Stomach (tissue), 9 donors: Measurements from ENCODE around the gene AIF1. TPM values are rescaled to one million over a fixed set of nuclear protein-coding genes. Genes with fewer than 3 reads are reported as not detected.

Experiments used
- DNase-seq, 2 donors: peaks; one replicate each; pipeline versions ENCODE4 v3.0.0 to v3.0.0-alpha.2; 2013 to 2019
- H3K27ac ChIP-seq, 5 donors: fragments of 200-600 bp in 4 of 5; sonication (generic) in 4 of 5; one replicate each; pipeline ENCODE4 v1.5.1; 2013 to 2019; ENCODE audit warnings: mild to moderate bottlenecking in 1 of 5, moderate library complexity in 1 of 5
- H3K27me3 ChIP-seq, 3 donors: fragments of 200-600 bp; sonication (generic); one replicate each; pipeline ENCODE4 v1.5.1; 2017 to 2019; ENCODE audit warnings: mixed run types in 1 of 3
- H3K36me3 ChIP-seq, 4 donors: fragments of 200-600 bp; sonication (generic); 1 replicate in 3 of 4; 2 replicates in 1 of 4; pipeline ENCODE4 v1.5.1; 2016 to 2019
- H3K4me1 ChIP-seq, 4 donors: fragments of 200-600 bp; sonication (generic); one replicate each; pipeline ENCODE4 v1.5.1; 2016 to 2019
- H3K4me3 ChIP-seq, 4 donors: fragments of 200-600 bp; sonication (generic) in 3 of 4; one replicate each; pipeline ENCODE4 v1.5.1; 2016 to 2019; ENCODE audit warnings: mild to moderate bottlenecking in 1 of 4
- H3K9me3 ChIP-seq, 4 donors: fragments of 200-600 bp; sonication (generic); one replicate each; pipeline ENCODE4 v1.5.1; 2016 to 2019
- CTCF ChIP-seq, 7 experiments: fragments of 450-650 bp in 4 of 7; fragments of 200-600 bp in 3 of 7; sonication (generic) in 3 of 7; IDR thresholded peaks; one replicate each; pipeline ENCODE4 v1.5.1; 2016 to 2019; ENCODE audit warnings: antibody characterized with exemption in 7 of 7, control low read depth in 2 of 7, mild to moderate bottlenecking in 1 of 7
- EP300 ChIP-seq: sonication (generic); formaldehyde crosslinking; IDR thresholded peaks from one replicate; pipeline ENCODE4 v1.6.1; 2017; ENCODE audit warnings: antibody characterized with exemption
- POLR2A ChIP-seq, 4 donors: fragments of 450-650 bp; IDR thresholded peaks; one replicate each; pipeline ENCODE4 v1.6.1; 2016; ENCODE audit warnings: antibody characterized with exemption in 4 of 4, control low read depth in 2 of 4, mild to moderate bottlenecking in 1 of 4, moderate library complexity in 1 of 4
- POLR2AphosphoS5 ChIP-seq, 3 donors: sonication (generic); formaldehyde crosslinking; IDR thresholded peaks; one replicate each; pipeline ENCODE4 v1.6.1; 2016; ENCODE audit warnings: antibody characterized with exemption in 3 of 3
- WGBS, 5 donors: extraction: QIAGEN DNeasy Blood & Tissue Kit in 3 of 5; methylation state at CpG; one replicate each; pipeline versions ENCODE4 v1.1.5 to v1.1.7; 2013 to 2018; 5-methylcytosine and 5-hydroxymethylcytosine counted together
- intact Hi-C: fragments of 100-400 bp; cut with DNase I; formaldehyde crosslinking; loops from one replicate; pipeline ENCODE4 v1.15.1; 2023; ENCODE audit warnings: low total_unique reads
- polyA plus RNA-seq, 3 donors: library from polyadenylated mRNA; stranded (reverse); fragments of 200-250 nt; gene quantifications; one replicate each; pipeline ENCODE4 v1.2.3, GENCODE V29; 2013
- total RNA-seq, 5 donors: library from RNA; depleted of rRNA; stranded (reverse); fragments of >200 nt; gene quantifications; one replicate each; pipeline versions ENCODE4 v1.1.0 to v1.2.3, GENCODE V29; 2014 to 2016
- donor health status: healthy with polysubstance abuse.
- donor health status: Bipolar disorder and iron deficiency.
- donor health status: healthy.

The AIF1 gene
- total and polyA plus RNA-seq, 8 donors: 3.2 to 74.2 (median 28.2) TPM; not detected in 1

GRCh38 chr6:31620586-31621319 is 5.7 kb downstream of the AIF1 start, which contains the start of gene PRRC2A:
Gene PRRC2A, plus strand, starts transcription at chr6:31620715. Its CDS starts 2,075 bp downstream, at chr6:31622790.
- peak within 1 kb of the TSS; percentile 96 to 99 (median 98) for H3K27ac ChIP-seq
- no peaks in the 10 kb centered on the region for H3K9me3 ChIP-seq
- TF ChIP-seq EP300: no peak
- TF ChIP-seq POLR2A (IDR thresholded peaks at IDR 0.05): no peak
- TF ChIP-seq CTCF (IDR thresholded peaks at IDR 0.05): no peak
- peak in 2 of 3 donors; percentile 6 to 36 for TF ChIP-seq POLR2AphosphoS5 (IDR thresholded peaks at IDR 0.05)
- H3K4me1 ChIP-seq: peaks cover 16 to 28% (median 23%) of the 10 kb centered on the region in 4 donors
- no peaks in the 10 kb centered on the region for H3K27me3 ChIP-seq
- 0 to 1% (median 0%) methylated on average over 29 to 56 of the region's 67 CpGs for WGBS, 5 donors
- intact Hi-C loops: no loop called here
- peaks cover 25 to 34% (median 31%) of the 10 kb centered on the region in 4 donors for H3K36me3 ChIP-seq
- peak within 1 kb of the TSS; percentile 70 to 95 (median 90) for H3K4me3 ChIP-seq
- DNase-seq: peak; percentile 93 to 97

DNA sequence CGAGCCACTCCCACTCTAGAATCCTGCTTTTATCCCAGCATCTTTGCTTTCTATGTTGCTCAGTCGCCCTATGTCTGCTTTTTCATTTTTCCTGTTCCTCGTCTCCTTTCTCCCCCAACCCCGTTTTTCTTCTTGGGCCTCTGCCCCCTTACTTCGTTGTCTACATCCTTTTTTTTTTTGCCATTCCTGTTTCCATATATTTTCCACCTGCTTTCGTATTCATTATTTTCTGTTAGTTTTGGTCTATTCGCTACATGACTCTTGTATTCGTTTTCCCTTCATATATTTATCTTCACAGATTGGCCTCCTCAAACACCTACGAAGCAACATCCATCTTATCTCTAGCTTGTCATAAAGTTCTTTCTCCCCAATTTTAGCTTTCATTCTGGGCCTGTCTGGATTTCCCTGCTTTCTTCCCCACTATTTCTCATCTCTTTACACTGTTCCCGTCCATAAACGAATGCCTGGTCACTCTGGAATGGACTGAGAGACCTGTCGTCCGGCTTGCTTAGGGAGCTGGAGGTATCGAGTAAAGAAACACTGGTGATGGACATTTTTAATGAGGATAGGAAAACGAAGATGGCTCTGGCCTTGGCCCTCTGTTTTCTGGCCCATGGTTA is 6.4 kb downstream of the AIF1 start:
- no peak for TF ChIP-seq POLR2A (IDR thresholded peaks at IDR 0.05)
- TF ChIP-seq CTCF (IDR thresholded peaks at IDR 0.05): no peak
- no peak for TF ChIP-seq EP300
- no peak for TF ChIP-seq POLR2AphosphoS5 (IDR thresholded peaks at IDR 0.05)
- no peaks in the 10 kb centered on the region for H3K27me3 ChIP-seq
- H3K27ac ChIP-seq: peak overlapping the region; percentile 96 to 99 (median 98)
- H3K9me3 ChIP-seq: no peaks in the 10 kb centered on the region
- peaks cover 16 to 28% (median 23%) of the 10 kb centered on the region in 4 donors for H3K4me1 ChIP-seq
- H3K4me3 ChIP-seq: peak overlapping the region; percentile 70 to 95 (median 90)
- WGBS, 5 donors: 4 to 10% (median 8%) methylated on average over 15 of the region's 15 CpGs
- peak in 1 of 2 donors; percentile 29 for DNase-seq
- H3K36me3 ChIP-seq: peaks cover 31 to 40% (median 38%) of the 10 kb centered on the region in 4 donors
- intact Hi-C loops: no loop called here

- H3K4me3 ChIP-seq: peak overlapping the region; percentile 70 to 95 (median 90)
- TF ChIP-seq CTCF (IDR thresholded peaks at IDR 0.05) (no peak), EP300 (no peak), POLR2A (IDR thresholded peaks at IDR 0.05) (no peak), POLR2AphosphoS5 (IDR thresholded peaks at IDR 0.05) (no peak)
- H3K36me3 ChIP-seq: peaks cover 37 to 46% (median 43%) of the 10 kb centered on the region in 4 donors
- H3K27ac ChIP-seq: peak overlapping the region; percentile 41 to 99 (median 98)
- peak in 1 of 2 donors; percentile 34 for DNase-seq
- peaks cover 16 to 28% (median 23%) of the 10 kb centered on the region in 4 donors for H3K4me1 ChIP-seq
- intact Hi-C loops: no loop called here
- no peaks in the 10 kb centered on the region for H3K9me3 ChIP-seq
- WGBS, 5 donors: 14 to 22% (median 20%) methylated on average over 4 of the region's 4 CpGs
- H3K27me3 ChIP-seq: no peaks in the 10 kb centered on the region
Observed at GRCh38 chr6:31621991-31622390, 7.0 kb downstream of the AIF1 start.

DNA sequence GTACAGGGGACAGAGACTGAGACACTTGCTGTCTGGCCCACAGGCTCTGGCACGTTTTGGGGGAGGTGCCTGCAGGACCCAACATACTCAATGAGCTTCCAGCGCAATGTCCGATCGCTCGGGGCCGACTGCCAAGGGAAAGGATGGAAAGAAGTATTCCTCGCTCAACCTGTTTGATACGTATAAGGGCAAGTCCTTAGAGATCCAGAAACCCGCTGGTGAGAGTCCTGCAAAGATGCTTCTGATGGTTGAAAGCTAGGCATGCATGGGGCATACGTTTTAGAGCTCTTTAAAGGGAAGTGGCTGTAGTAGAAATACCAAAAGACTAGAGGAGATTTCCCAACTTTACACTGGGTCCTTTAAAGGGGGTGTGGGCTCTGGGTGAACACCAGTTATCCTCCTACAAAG is 7.7 kb downstream of the AIF1 start:
- Histone ChIP-seq H3K27me3 (no peaks in the 10 kb centered on the region), H3K27ac (peak overlapping the region in 4 of 5 donors; percentile 96 to 99 (median 98)), H3K4me1 (peaks cover 16 to 28% (median 23%) of the 10 kb centered on the region in 4 donors), H3K4me3 (peak overlapping the region in 2 of 4 donors; percentile 86 to 95), H3K9me3 (no peaks in the 10 kb centered on the region), H3K36me3 (peaks cover 44 to 53% (median 50%) of the 10 kb centered on the region in 4 donors)
- 25 to 42% (median 40%) methylated on average over 10 of the region's 10 CpGs for WGBS, 5 donors
- no peak for TF ChIP-seq POLR2A (IDR thresholded peaks at IDR 0.05)
- no peak for TF ChIP-seq EP300
- no peak for TF ChIP-seq CTCF (IDR thresholded peaks at IDR 0.05)
- TF ChIP-seq POLR2AphosphoS5 (IDR thresholded peaks at IDR 0.05): no peak
- DNase-seq: peak; percentile 40 to 71
- intact Hi-C loops: no loop called here
